IPS-18c (cell line): Measurements from ENCODE around the gene LIME1.

ENCODE experiments used
- H3K4me3 ChIP-seq: 2 replicates; pipeline ENCODE4 v1.7.0; 2013; ENCODE audit warnings: low read depth, mild to moderate bottlenecking, low read length, moderate library complexity; ENCODE audit not compliant: insufficient read depth
- H3K9me3 ChIP-seq: one replicate; pipeline ENCODE4 v1.6.1; 2013; ENCODE audit warnings: mild to moderate bottlenecking, low read length, moderate library complexity; ENCODE audit not compliant: control insufficient read depth, insufficient read depth

LIME1 gene, protein sequence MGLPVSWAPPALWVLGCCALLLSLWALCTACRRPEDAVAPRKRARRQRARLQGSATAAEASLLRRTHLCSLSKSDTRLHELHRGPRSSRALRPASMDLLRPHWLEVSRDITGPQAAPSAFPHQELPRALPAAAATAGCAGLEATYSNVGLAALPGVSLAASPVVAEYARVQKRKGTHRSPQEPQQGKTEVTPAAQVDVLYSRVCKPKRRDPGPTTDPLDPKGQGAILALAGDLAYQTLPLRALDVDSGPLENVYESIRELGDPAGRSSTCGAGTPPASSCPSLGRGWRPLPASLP

GRCh38 chr20:63735859-63736718 is at the start of gene LIME1:
Gene LIME1, plus strand, starts transcription at chr20:63736664. Its CDS starts 886 bp downstream, at chr20:63737550.
- no peak within 1 kb of the TSS for H3K4me3 ChIP-seq

DNA sequence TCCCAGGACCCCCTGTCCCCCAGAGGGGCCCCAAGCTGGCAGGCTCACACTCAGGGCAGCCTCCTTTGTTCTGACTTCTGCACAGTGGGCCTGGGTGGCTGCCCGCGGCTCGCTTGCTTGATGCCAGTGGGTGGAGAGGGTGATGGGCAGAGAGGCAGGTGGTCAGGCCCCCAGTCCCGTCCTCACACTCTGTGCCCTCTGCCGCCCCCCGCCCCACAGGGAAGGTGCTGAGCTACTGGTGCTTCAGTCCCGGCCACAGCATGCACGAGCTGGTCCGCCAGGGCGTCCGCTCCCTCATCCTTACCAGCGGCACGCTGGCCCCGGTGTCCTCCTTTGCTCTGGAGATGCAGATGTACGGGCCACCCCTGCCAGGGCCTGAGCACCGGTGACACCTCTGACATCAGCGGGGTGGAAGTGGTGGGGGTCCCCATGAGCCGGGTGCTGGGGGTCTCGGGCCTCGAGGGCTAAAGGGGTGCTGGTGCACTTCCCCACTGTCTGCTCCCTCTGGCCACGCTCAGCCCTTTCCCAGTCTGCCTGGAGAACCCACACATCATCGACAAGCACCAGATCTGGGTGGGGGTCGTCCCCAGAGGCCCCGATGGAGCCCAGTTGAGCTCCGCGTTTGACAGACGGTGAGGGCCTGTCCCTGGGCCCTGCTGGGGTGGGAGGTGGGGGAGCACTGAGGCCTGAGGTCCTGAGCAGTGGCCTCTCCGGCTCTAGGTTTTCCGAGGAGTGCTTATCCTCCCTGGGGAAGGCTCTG is 48.9 kb upstream of the LIME1 start:
- H3K4me3 ChIP-seq = no peak overlapping the region
- peaks cover 2% of the 10 kb centered on the region for H3K9me3 ChIP-seq

More at GRCh38 chr20:63735859-63736718, at the start of gene LIME1:
- no peaks in the 10 kb centered on the region for H3K9me3 ChIP-seq

GRCh38 chr20:63688228-63689045 is 48.0 kb upstream of the LIME1 start:
- Histone ChIP-seq H3K9me3 (peaks cover 2% of the 10 kb centered on the region), H3K4me3 (no peak overlapping the region)

- H3K4me3 ChIP-seq = no peak overlapping the region
- H3K9me3 ChIP-seq = peaks cover under 1% of the 10 kb centered on the region
Measured at GRCh38 chr20:63689046-63690002, 47.1 kb upstream of the LIME1 start.

DNA sequence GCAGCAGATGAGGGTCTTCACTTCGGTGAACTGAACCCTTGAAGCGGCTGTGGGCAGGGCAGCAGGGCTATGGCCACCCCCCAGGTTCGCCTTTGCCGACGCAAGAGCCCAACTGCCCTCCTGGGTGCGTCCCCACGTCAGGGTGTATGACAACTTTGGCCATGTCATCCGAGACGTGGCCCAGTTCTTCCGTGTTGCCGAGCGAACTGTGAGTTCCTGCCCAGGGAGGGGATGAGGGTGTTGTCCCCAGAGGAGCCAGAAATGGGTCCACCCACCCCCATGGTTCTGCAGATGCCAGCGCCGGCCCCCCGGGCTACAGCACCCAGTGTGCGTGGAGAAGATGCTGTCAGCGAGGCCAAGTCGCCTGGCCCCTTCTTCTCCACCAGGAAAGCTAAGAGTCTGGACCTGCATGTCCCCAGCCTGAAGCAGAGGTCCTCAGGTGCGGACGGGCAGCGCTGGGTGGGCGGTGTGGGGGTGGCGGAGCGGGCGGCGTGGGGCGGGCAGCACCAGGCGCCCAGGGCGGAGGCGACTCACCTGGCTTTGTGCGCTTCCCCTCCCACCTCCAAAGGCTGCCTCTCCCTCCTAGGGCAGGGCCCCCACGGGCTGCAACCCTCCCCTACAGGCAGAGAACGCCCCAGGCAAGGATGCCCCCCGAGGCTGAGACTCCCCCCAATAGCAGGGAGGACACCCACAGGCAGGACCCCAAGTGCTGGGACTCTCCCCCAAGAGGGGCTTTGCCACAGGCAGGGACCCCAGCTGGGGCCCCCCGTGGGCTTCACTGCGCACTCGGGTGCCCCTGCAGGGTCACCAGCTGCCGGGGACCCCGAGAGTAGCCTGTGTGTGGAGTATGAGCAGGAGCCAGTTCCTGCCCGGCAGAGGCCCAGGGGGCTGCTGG is 46.2 kb upstream of the LIME1 start:
- Histone ChIP-seq H3K4me3 (no peak overlapping the region), H3K9me3 (no peaks in the 10 kb centered on the region)

- H3K9me3 ChIP-seq = no peaks in the 10 kb centered on the region
- H3K4me3 ChIP-seq = no peak overlapping the region
Measured at GRCh38 chr20:63690898-63691710, 45.4 kb upstream of the LIME1 start.

GRCh38 chr20:63691711-63692435 is 44.6 kb upstream of the LIME1 start:
- no peaks in the 10 kb centered on the region for H3K9me3 ChIP-seq
- no peak overlapping the region for H3K4me3 ChIP-seq

GRCh38 chr20:63692436-63693082 is 43.9 kb upstream of the LIME1 start:
- Histone ChIP-seq H3K9me3 (no peaks in the 10 kb centered on the region), H3K4me3 (no peak overlapping the region)

GRCh38 chr20:63693083-63693732 is 43.3 kb upstream of the LIME1 start:
- Histone ChIP-seq H3K4me3 (no peak overlapping the region), H3K9me3 (peaks cover 2% of the 10 kb centered on the region)

DNA sequence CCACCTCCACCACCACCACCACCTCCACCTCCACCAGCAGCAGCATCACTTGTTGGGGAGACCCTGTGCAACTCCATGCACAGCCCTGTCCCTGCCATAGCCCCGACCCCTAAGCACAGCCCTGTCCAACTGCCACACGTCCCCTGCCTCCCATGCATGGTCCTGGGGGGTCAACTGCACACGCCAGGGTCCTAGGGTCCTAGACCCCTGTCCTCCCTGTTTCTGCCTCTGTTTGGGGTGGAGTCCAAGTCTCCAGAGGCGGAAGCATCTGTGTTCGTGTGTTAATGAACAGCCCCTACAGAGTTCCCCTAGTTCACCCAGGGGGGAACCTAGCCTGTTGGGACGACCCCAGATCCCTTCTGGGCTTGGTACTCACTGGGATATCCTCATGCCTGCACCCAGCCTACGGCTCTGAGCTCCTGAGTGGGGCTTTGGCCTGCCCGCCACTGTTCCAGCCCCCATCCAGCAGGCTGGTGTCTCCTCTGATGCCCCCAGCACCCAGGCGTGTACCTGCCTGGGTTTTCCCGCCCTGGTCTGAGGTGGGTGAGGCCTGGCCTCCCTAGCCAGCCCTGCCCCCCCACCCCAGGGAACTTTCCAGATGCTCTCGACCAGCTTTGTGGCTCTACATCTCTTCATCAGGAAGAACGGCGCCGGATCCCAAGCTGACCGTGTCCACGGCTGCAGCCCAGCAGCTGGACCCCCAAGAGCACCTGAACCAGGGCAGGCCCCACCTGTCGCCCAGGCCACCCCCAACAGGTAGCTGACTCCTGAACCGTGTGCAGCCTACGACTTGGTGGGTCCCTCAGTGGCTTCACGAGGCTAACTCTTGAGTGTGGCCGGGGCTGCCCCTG is 42.5 kb upstream of the LIME1 start:
- peaks cover 2% of the 10 kb centered on the region for H3K9me3 ChIP-seq
- H3K4me3 ChIP-seq = no peak overlapping the region

DNA sequence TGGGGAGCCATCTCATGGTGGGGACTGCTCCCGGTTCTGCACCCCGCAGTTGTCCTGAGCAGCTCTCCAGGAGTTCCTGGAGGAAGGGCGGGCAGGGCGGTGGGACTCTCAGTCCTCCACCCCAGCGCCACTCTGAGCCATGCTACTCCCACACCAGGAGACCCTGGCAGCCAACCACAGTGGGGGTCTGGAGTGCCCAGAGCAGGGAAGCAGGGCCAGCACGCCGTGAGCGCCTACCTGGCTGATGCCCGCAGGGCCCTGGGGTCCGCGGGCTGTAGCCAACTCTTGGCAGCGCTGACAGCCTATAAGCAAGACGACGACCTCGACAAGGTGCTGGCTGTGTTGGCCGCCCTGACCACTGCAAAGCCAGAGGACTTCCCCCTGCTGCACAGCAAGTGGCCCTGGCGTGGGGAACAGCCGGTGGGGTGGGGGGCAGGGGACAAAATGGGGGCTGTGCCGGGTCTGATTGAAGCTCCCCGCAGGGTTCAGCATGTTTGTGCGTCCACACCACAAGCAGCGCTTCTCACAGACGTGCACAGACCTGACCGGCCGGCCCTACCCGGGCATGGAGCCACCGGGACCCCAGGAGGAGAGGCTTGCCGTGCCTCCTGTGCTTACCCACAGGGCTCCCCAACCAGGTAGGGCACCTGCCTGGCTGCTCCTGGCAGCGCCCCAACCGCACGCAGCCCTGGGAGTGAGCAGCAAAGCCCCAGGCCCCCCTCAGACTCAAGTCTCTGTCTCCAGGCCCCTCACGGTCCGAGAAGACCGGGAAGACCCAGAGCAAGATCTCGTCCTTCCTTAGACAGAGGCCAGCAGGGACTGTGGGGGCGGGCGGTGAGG is 41.7 kb upstream of the LIME1 start:
- H3K4me3 ChIP-seq = no peak overlapping the region
- H3K9me3 ChIP-seq = peaks cover 2% of the 10 kb centered on the region
